PC-9 (cell line): ENCODE results near the gene WASF1. TPM values are rescaled to one million over a fixed set of nuclear protein-coding genes. Genes with fewer than 3 reads are reported as not detected.

Experiments used
- BruUV-seq: library from RNA; stranded (reverse); fragments of 400-500 nt; replicated peaks from 2 replicates; lab custom pipeline; 2021; lab: Mats Ljungman, UMichigan
- CTCF ChIA-PET: fragments of 300-600 bp; sonication (Branson Sonifier 250); formaldehyde crosslinking; loops from one replicate; lab custom pipeline; 2022; ENCODE audit warnings: antibody characterized with exemption; lab: Charles Lee
- POLR2A ChIA-PET: fragments of 300-600 bp; sonication (Branson Sonifier 250); formaldehyde crosslinking; loops from one replicate; lab custom pipeline; 2022; ENCODE audit warnings: antibody characterized with exemption; ENCODE audit not compliant: unreplicated experiment; lab: Charles Lee
- DNase-seq, 2 experiments: peaks; one replicate each; pipeline versions ENCODE4 v3.0.0 to v3.0.0-alpha.2; 2015 to 2022; ENCODE audit warnings: mixed read lengths in 1 of 2
- H2AFZ ChIP-seq: fragments of 200-600 bp; sonication (generic); 2 replicates; pipeline ENCODE4 v1.8.1; 2017; ENCODE audit warnings: antibody characterized with exemption
- H3F3A ChIP-seq: fragments of 200-600 bp; sonication (generic); 2 replicates; pipeline ENCODE4 v1.8.1; 2017; ENCODE audit warnings: antibody characterized with exemption, mild to moderate bottlenecking, low read depth; ENCODE audit not compliant: insufficient read depth
- H3K27ac ChIP-seq: fragments of 200-600 bp; sonication (generic); 2 replicates; pipeline ENCODE4 v1.6.1; 2016; ENCODE audit warnings: mixed run types
- H3K27me3 ChIP-seq: fragments of 200-600 bp; sonication (generic); 2 replicates; pipeline ENCODE4 v1.6.1; 2016; ENCODE audit warnings: low read depth, mixed run types; ENCODE audit not compliant: insufficient read depth
- H3K36me3 ChIP-seq: fragments of 200-600 bp; sonication (generic); 2 replicates; pipeline ENCODE4 v1.6.1; 2016; ENCODE audit warnings: low read depth, mixed run types
- H3K4me1 ChIP-seq: fragments of 200-600 bp; sonication (generic); replicated peaks from 2 replicates; pipeline ENCODE4 v1.6.1; 2016; ENCODE audit warnings: mixed run types; ENCODE audit not compliant: insufficient read depth
- H3K4me2 ChIP-seq: fragments of 200-600 bp; sonication (generic); 2 replicates; pipeline ENCODE4 v1.6.1; 2017; ENCODE audit warnings: mixed run types
- H3K4me3 ChIP-seq: fragments of 200-600 bp; sonication (generic); 2 replicates; pipeline ENCODE4 v1.6.1; 2016; ENCODE audit warnings: mixed run types
- H3K79me2 ChIP-seq: fragments of 200-600 bp; sonication (generic); 2 replicates; pipeline ENCODE4 v1.6.1; 2017; ENCODE audit warnings: low read depth, mixed run types
- H3K9me2 ChIP-seq: fragments of 200-600 bp; sonication (generic); 2 replicates; pipeline ENCODE4 v1.8.1; 2017; ENCODE audit warnings: mild to moderate bottlenecking; ENCODE audit not compliant: insufficient read depth
- H3K9me3 ChIP-seq: fragments of 200-600 bp; sonication (generic); 2 replicates; pipeline ENCODE4 v1.8.1; 2016; ENCODE audit warnings: low read depth; ENCODE audit not compliant: insufficient read depth
- H4K20me1 ChIP-seq: fragments of 200-600 bp; sonication (generic); 2 replicates; pipeline ENCODE4 v1.8.1; 2017; ENCODE audit not compliant: insufficient read depth
- EZH2 ChIP-seq: fragments of 200-600 bp; sonication (generic); IDR thresholded peaks from 2 replicates; pipeline ENCODE4 v1.8.0; 2017; ENCODE audit warnings: antibody characterized with exemption, low read depth
- intact Hi-C: fragments of 100-400 bp; cut with micrococcal nuclease; formaldehyde crosslinking; loops from one replicate; pipeline ENCODE4 v1.10.0; 2022; ENCODE audit not compliant: unreplicated experiment
- total RNA-seq: library from RNA; stranded (reverse); gene quantifications from 2 replicates; pipeline ENCODE4 v1.2.3, GENCODE V29; 2021
- TF ChIP-seq, protein P1 (sequence below): fragments of 200-600 bp; sonication (generic); conservative IDR thresholded peaks from 2 replicates; pipeline ENCODE4 v1.6.1; 2017; ENCODE audit warnings: mixed run types, antibody characterized with exemption, mild to moderate bottlenecking, moderate library complexity

The WASF1 gene
- total RNA-seq, 1 experiment from 2014 or later: 17.0 TPM

DNA sequence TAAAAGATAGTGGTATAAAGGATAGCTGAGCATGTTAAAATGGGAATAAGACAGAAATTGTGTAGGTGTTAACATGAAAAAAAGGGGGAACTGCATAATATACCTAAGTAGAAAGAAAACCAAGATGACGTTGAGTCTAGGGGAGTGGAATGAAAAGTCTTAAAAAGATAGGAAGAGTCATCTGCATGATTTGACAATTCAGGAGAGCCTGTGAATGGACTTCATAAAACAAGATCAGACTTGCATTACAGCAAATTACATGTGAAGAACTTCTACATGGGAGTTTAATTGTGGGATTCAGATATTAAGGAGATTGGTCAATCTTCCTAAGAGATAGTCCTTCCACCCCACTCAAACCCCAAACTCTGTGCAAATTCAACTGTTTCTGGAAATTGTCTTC lies 85.5 kb downstream of the WASF1 start:
- no peaks in the 10 kb centered on the region for H3K27me3 ChIP-seq
- H3K36me3 ChIP-seq: no peaks in the 10 kb centered on the region
- H4K20me1 ChIP-seq: no peaks in the 10 kb centered on the region
- intact Hi-C loops: no loop called here
- TF ChIP-seq EZH2: no peak
- TF ChIP-seq, protein P1, sequence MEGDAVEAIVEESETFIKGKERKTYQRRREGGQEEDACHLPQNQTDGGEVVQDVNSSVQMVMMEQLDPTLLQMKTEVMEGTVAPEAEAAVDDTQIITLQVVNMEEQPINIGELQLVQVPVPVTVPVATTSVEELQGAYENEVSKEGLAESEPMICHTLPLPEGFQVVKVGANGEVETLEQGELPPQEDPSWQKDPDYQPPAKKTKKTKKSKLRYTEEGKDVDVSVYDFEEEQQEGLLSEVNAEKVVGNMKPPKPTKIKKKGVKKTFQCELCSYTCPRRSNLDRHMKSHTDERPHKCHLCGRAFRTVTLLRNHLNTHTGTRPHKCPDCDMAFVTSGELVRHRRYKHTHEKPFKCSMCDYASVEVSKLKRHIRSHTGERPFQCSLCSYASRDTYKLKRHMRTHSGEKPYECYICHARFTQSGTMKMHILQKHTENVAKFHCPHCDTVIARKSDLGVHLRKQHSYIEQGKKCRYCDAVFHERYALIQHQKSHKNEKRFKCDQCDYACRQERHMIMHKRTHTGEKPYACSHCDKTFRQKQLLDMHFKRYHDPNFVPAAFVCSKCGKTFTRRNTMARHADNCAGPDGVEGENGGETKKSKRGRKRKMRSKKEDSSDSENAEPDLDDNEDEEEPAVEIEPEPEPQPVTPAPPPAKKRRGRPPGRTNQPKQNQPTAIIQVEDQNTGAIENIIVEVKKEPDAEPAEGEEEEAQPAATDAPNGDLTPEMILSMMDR: no peak
- no peak overlapping the region for H3K4me2 ChIP-seq
- no peak overlapping the region for H2AFZ ChIP-seq
- H3K9me3 ChIP-seq: no peaks in the 10 kb centered on the region
- H3K9me2 ChIP-seq: no peaks in the 10 kb centered on the region
- no peak overlapping the region for H3K27ac ChIP-seq
- no peak for DNase-seq
- no peaks in the 10 kb centered on the region for H3K4me1 ChIP-seq
- CTCF ChIA-PET: no interaction called here
- no peaks in the 10 kb centered on the region for H3K79me2 ChIP-seq
- POLR2A ChIA-PET: no interaction called here
- H3F3A ChIP-seq: no peaks in the 10 kb centered on the region; the same call in 1 of the 2 replicates
- no TSS peak for BruUV-seq
- H3K4me3 ChIP-seq: no peak overlapping the region

DNA sequence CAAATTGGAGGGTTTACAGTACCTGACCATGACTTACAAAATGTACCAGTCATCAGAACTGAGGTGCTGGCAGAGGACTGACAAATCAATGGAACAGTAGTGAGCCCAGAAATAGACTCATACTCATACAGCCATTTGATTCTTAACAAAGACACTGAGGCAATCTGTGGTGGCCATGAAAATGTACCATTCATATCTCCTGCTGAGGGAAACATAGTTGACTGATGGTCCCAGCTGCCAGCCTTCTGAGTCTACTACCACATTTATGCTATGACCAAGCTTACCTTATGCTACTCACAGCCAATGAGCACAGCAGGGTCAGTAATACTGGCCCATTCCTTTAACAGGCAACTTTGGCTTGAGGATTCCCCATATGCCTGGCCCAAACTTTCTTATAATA lies 88.6 kb downstream of the WASF1 start:
- ChIA-PET POLR2A (no interaction called here), CTCF (no interaction called here)
- Histone ChIP-seq H3F3A (no peaks in the 10 kb centered on the region), H3K27ac (no peak overlapping the region), H2AFZ (no peak overlapping the region), H3K4me3 (no peak overlapping the region), H3K4me1 (no peaks in the 10 kb centered on the region), H3K4me2 (no peak overlapping the region), H3K36me3 (no peaks in the 10 kb centered on the region), H3K9me3 (no peaks in the 10 kb centered on the region), H3K79me2 (no peaks in the 10 kb centered on the region), H4K20me1 (no peaks in the 10 kb centered on the region), H3K27me3 (no peaks in the 10 kb centered on the region), H3K9me2 (no peaks in the 10 kb centered on the region)
- TF ChIP-seq, protein P1: no peak
- no peak for TF ChIP-seq EZH2
- intact Hi-C loops: no loop called here
- no TSS peak for BruUV-seq
- no peak for DNase-seq

DNA sequence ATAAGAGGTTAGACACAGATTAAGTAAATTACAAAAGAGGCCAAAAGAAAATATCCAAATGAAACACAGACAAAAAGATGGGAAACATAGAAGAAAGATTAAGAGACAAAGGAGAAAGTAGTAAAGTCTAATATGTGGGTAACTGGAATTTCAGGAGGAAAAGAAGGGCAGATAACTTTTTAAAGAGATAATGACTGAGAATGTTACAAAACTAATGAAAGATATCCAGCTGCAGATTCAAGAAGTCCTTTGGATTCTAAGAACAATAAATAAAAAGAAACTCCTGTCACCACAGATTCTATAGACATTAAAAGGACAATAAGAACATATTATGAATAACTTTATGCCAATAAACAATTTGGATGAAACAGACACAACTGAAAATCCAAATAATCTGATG lies 90.1 kb downstream of the WASF1 start:
- ChIA-PET CTCF (no interaction called here), POLR2A (no interaction called here)
- H3K27ac ChIP-seq: no peak overlapping the region
- H3K9me2 ChIP-seq: no peaks in the 10 kb centered on the region
- no peak overlapping the region for H3K4me2 ChIP-seq
- H3K9me3 ChIP-seq: no peaks in the 10 kb centered on the region
- H3F3A ChIP-seq: no peaks in the 10 kb centered on the region
- H3K79me2 ChIP-seq: no peaks in the 10 kb centered on the region
- no peak for DNase-seq
- intact Hi-C loops: no loop called here
- H3K4me3 ChIP-seq: no peak overlapping the region
- H3K27me3 ChIP-seq: no peaks in the 10 kb centered on the region
- no peaks in the 10 kb centered on the region for H3K4me1 ChIP-seq
- no TSS peak for BruUV-seq
- H4K20me1 ChIP-seq: no peaks in the 10 kb centered on the region
- no peak for TF ChIP-seq EZH2
- TF ChIP-seq, protein P1: no peak
- no peak overlapping the region for H2AFZ ChIP-seq
- H3K36me3 ChIP-seq: no peaks in the 10 kb centered on the region
